Endodermal cell (in vitro differentiated cells): ENCODE data around the gene LYSMD2. TPM values are rescaled to one million over a fixed set of nuclear protein-coding genes. Genes with fewer than 3 reads are reported as not detected.

ENCODE experiments used
- DNase-seq: peaks from one replicate; pipeline ENCODE4 v3.0.0-alpha.2; 2017
- H3K27ac ChIP-seq: 2 replicates; pipeline ENCODE4 v1.5.1; 2013; ENCODE audit warnings: mild to moderate bottlenecking, low read depth, low read length, moderate library complexity
- H3K27me3 ChIP-seq: 2 replicates; pipeline ENCODE4 v1.6.1; 2013; ENCODE audit warnings: mild to moderate bottlenecking, low read length, moderate library complexity; ENCODE audit not compliant: insufficient read depth, control insufficient read depth, poor library complexity, severe bottlenecking
- H3K36me3 ChIP-seq: 2 replicates; pipeline ENCODE4 v1.7.0; 2013; ENCODE audit warnings: mild to moderate bottlenecking, low read length, moderate library complexity; ENCODE audit not compliant: control insufficient read depth, insufficient read depth
- H3K4me1 ChIP-seq: one replicate; pipeline ENCODE4 v1.7.0; 2013; ENCODE audit warnings: low read length; ENCODE audit not compliant: control insufficient read depth, insufficient read depth
- H3K4me3 ChIP-seq: 2 replicates; pipeline ENCODE4 v1.5.1; 2013; ENCODE audit warnings: mild to moderate bottlenecking, low read length, moderate library complexity
- H3K9ac ChIP-seq: 2 replicates; pipeline ENCODE4 v1.6.1; 2013; ENCODE audit warnings: mild to moderate bottlenecking, low read length, moderate library complexity; ENCODE audit not compliant: poor library complexity, severe bottlenecking; ENCODE audit errors: extremely low read depth
- H3K9me3 ChIP-seq: 2 replicates; pipeline ENCODE4 v1.6.1; 2013; ENCODE audit warnings: mild to moderate bottlenecking, low read length, moderate library complexity; ENCODE audit not compliant: control insufficient read depth
- H3K27ac Mint-ChIP-seq: 2 replicates; pipeline ENCODE4 v1.8.0; 2020; ENCODE audit warnings: mixed read lengths
- H3K27me3 Mint-ChIP-seq: 2 replicates; pipeline ENCODE4 v1.8.0; 2021; ENCODE audit warnings: mild to moderate bottlenecking, mixed read lengths; ENCODE audit not compliant: insufficient read depth
- H3K36me3 Mint-ChIP-seq: 2 replicates; pipeline ENCODE4 v1.8.0; 2020; ENCODE audit warnings: low read depth, mixed read lengths
- H3K4me1 Mint-ChIP-seq: 2 replicates; pipeline ENCODE4 v1.8.0; 2020; ENCODE audit warnings: mixed read lengths
- H3K4me3 Mint-ChIP-seq: 2 replicates; pipeline ENCODE4 v1.8.0; 2020; ENCODE audit warnings: mild to moderate bottlenecking, moderate library complexity, mixed read lengths
- H3K9me3 Mint-ChIP-seq: 2 replicates; pipeline ENCODE4 v1.8.0; 2020; ENCODE audit warnings: mild to moderate bottlenecking, mixed read lengths
- CTCF ChIP-seq: fragments of 200-600 bp; sonication (generic); conservative IDR thresholded peaks from 2 replicates; pipeline ENCODE4 v1.5.0; 2021; ENCODE audit warnings: antibody characterized with exemption, mild to moderate bottlenecking
- WGBS, 2 experiments: methylation state at CpG; one replicate each; pipeline versions ENCODE4 v1.1.5 to v1.1.7; 2013; ENCODE audit warnings: missing lambda C conversion rate in 2 of 2, mixed read lengths in 1 of 2; ENCODE audit not compliant: insufficient coverage in 1 of 2, insufficient read length in 1 of 2; 5-methylcytosine and 5-hydroxymethylcytosine counted together
- total RNA-seq, 2 donors: library from RNA; stranded (reverse); fragmentation: NEBNext Ultra II Directional in 1 of 2; extraction: Animal tissue kit (Norgen Biotek cat#: 25700) in 1 of 2; gene quantifications; 2 replicates in 1 of 2; 3 replicates in 1 of 2; pipeline ENCODE4 v1.2.1, GENCODE V29; 2021

The LYSMD2 gene
- total RNA-seq, 2 donors from 2014 or later: 0.80 to 1.5 TPM

GRCh38 chr15:51727141-51727897, 10.1 kb downstream of the LYSMD2 start:
- WGBS, 2 experiments: 72 to 77% methylated on average over 3 to 4 of the region's 4 CpGs
- Histone ChIP-seq H3K27me3 (no peaks in the 10 kb centered on the region), H3K27ac (no peak overlapping the region), H3K36me3 (no peaks in the 10 kb centered on the region), H3K4me3 (no peak overlapping the region), H3K9ac (no peak overlapping the region), H3K9me3 (no peaks in the 10 kb centered on the region), H3K4me1 (peaks cover 4% of the 10 kb centered on the region)
- no peak for DNase-seq
- Mint-ChIP-seq H3K27me3 (no peaks in the 10 kb centered on the region), H3K27ac (peak overlapping the region; percentile 33), H3K4me3 (no peak overlapping the region), H3K36me3 (no peaks in the 10 kb centered on the region), H3K9me3 (no peaks in the 10 kb centered on the region), H3K4me1 (peaks cover 20% of the 10 kb centered on the region)
- peak; percentile 44 for TF ChIP-seq CTCF

- H3K9ac ChIP-seq: no peak overlapping the region
- Mint-ChIP-seq H3K4me1 (peaks cover 18% of the 10 kb centered on the region), H3K27ac (peak overlapping the region; percentile 33), H3K4me3 (no peak overlapping the region), H3K36me3 (no peaks in the 10 kb centered on the region), H3K27me3 (no peaks in the 10 kb centered on the region), H3K9me3 (no peaks in the 10 kb centered on the region)
- no peaks in the 10 kb centered on the region for H3K36me3 ChIP-seq
- H3K4me3 ChIP-seq: no peak overlapping the region
- H3K4me1 ChIP-seq: peaks cover 4% of the 10 kb centered on the region
- TF ChIP-seq CTCF: no peak
- peak; percentile 93 for DNase-seq
- WGBS, 2 experiments: 20 to 22% methylated on average over 3 to 5 of the region's 5 CpGs
- no peaks in the 10 kb centered on the region for H3K9me3 ChIP-seq
- no peak overlapping the region for H3K27ac ChIP-seq
- no peaks in the 10 kb centered on the region for H3K27me3 ChIP-seq
Measured at GRCh38 chr15:51726302-51727073, 11.0 kb downstream of the LYSMD2 start.

GRCh38 chr15:51724673-51725072, 12.8 kb downstream of the LYSMD2 start:
- Mint-ChIP-seq H3K9me3 (no peaks in the 10 kb centered on the region), H3K4me3 (no peak overlapping the region), H3K4me1 (peaks cover 17% of the 10 kb centered on the region), H3K27me3 (no peaks in the 10 kb centered on the region), H3K36me3 (peaks cover 2% of the 10 kb centered on the region), H3K27ac (no peak overlapping the region)
- no peak overlapping the region for H3K27ac ChIP-seq
- H3K36me3 ChIP-seq: no peaks in the 10 kb centered on the region
- DNase-seq: peak; percentile 55
- peaks cover 4% of the 10 kb centered on the region for H3K4me1 ChIP-seq
- no peak overlapping the region for H3K4me3 ChIP-seq
- 40% methylated on average over 1 of the region's 1 CpG; no CpG with 5 or more reads in 1 of the 2 experiments for WGBS, 2 experiments
- H3K9me3 ChIP-seq: no peaks in the 10 kb centered on the region
- no peak overlapping the region for H3K9ac ChIP-seq
- H3K27me3 ChIP-seq: no peaks in the 10 kb centered on the region
- TF ChIP-seq CTCF: no peak
